ENCODE results near the gene CCBE1. TPM values are rescaled to one million over a fixed set of nuclear protein-coding genes. Genes with fewer than 3 reads are reported as not detected.

CCBE1 gene
- total and polyA plus RNA-seq, 2 of the 4 experiments (the other 2 are of a cell fraction): 64.8 to 148 TPM

- no peak overlapping the region for H4K91ac ChIP-seq (ENCODE audit: insufficient read depth, low read depth, low read length)
- H3K4ac ChIP-seq (ENCODE audit: low read depth, low read length): no peak overlapping the region
- H3K27me3 ChIP-seq (ENCODE audit: control insufficient read depth, insufficient read depth, low read length): no peaks in the 10 kb centered on the region
- no CpG with 5 or more reads among the region's 4 CpGs for WGBS, 2 experiments (ENCODE audit: extremely low coverage in 2 of 2, insufficient read length in 1 of 2)
- H3K9me3 ChIP-seq (ENCODE audit: control insufficient read depth, insufficient read depth, low read length): no peaks in the 10 kb centered on the region
- H4K8ac ChIP-seq (ENCODE audit: low read depth in 2 of 2, low read length in 2 of 2): peak overlapping the region in 1 of 2 experiments; percentile 58; a peak in 1 of 4 replicates
- H2BK20ac ChIP-seq (ENCODE audit: low read depth, low read length): no peak overlapping the region
- no peaks in the 10 kb centered on the region for H3K36me3 ChIP-seq (ENCODE audit: control insufficient read depth, insufficient read depth, low read length)
- H2BK5ac ChIP-seq (ENCODE audit: low read depth, low read length, poor library complexity, severe bottlenecking): peak overlapping the region; percentile 18
- no TSS peak for BruUV-seq (replicated peaks)
- H2AFZ ChIP-seq (replicated peaks; ENCODE audit: low read length, poor library complexity): no peak overlapping the region
- no peak overlapping the region for H2AK9ac ChIP-seq (replicated peaks; ENCODE audit: low read depth, low read length, poor library complexity)
- no peak overlapping the region for H4K5ac ChIP-seq (ENCODE audit: low read depth, low read length)
- intact Hi-C loops (cut with micrococcal nuclease): no loop called here
- peaks cover 34% of the 10 kb centered on the region for H4K20me1 ChIP-seq (ENCODE audit: insufficient read depth, low read length)
- no peak overlapping the region for H3K9ac ChIP-seq (ENCODE audit: low read depth, low read length)
- POLR2A ChIA-PET (ENCODE audit: unreplicated experiment): no interaction called here
- peak; percentile 4; the same call in 1 of the 2 replicates for ATAC-seq (ENCODE audit: low read depth)
- peaks cover 25% of the 10 kb centered on the region for H3K4me1 ChIP-seq (ENCODE audit: control insufficient read depth, insufficient read depth, low read length)
- peaks cover 51 to 80% of the 10 kb centered on the region in 2 experiments for H3K79me1 ChIP-seq (ENCODE audit: low read depth in 1 of 2, low read length in 2 of 2)
- 0 out of 3 replicates have a peak overlapping the region, but pooled peaks have one; percentile 4 for H2BK15ac ChIP-seq (ENCODE audit: low read depth, low read length)
- in situ Hi-C loops (cut with MboI; ENCODE audit: low sequenced_read_pairs): no loop called here
- no peak overlapping the region for H3K18ac ChIP-seq (ENCODE audit: low read depth, low read length)
- H3K4me3 ChIP-seq (ENCODE audit: insufficient read depth, low read depth, low read length): no peak overlapping the region
- peaks cover 15% of the 10 kb centered on the region for H3K9me1 ChIP-seq (ENCODE audit: insufficient read depth, low read length)
- no peak overlapping the region for H3K56ac ChIP-seq (ENCODE audit: extremely low read depth, insufficient read depth, low read length)
- peak overlapping the region; percentile 2; the same call in 1 of the 2 replicates for H3K14ac ChIP-seq (replicated peaks; ENCODE audit: low read depth, low read length)
- peak overlapping the region; percentile 28; the same call in 1 of the 2 replicates for H2BK120ac ChIP-seq (ENCODE audit: low read depth, low read length)
- DNase-seq: no peak
- TF ChIP-seq MAZ (IDR thresholded peaks at IDR 0.05; ENCODE audit: borderline replicate concordance, low read depth, low read length): no peak
- TF ChIP-seq MXI1 (IDR thresholded peaks at IDR 0.05; ENCODE audit: borderline replicate concordance, low read depth, low read length): no peak
- TF ChIP-seq RFX5 (IDR thresholded peaks at IDR 0.05; ENCODE audit: low read depth, low read length): no peak
- TF ChIP-seq, protein P1, sequence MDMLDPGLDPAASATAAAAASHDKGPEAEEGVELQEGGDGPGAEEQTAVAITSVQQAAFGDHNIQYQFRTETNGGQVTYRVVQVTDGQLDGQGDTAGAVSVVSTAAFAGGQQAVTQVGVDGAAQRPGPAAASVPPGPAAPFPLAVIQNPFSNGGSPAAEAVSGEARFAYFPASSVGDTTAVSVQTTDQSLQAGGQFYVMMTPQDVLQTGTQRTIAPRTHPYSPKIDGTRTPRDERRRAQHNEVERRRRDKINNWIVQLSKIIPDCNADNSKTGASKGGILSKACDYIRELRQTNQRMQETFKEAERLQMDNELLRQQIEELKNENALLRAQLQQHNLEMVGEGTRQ (IDR thresholded peaks at IDR 0.05; ENCODE audit: low read depth, low read length): no peak
- TF ChIP-seq RCOR1 (IDR thresholded peaks at IDR 0.05; ENCODE audit: insufficient replicate concordance, low read length): no peak
- TF ChIP-seq SMC3 (IDR thresholded peaks at IDR 0.05; ENCODE audit: low read depth, low read length): no peak
- TF ChIP-seq, protein P2, sequence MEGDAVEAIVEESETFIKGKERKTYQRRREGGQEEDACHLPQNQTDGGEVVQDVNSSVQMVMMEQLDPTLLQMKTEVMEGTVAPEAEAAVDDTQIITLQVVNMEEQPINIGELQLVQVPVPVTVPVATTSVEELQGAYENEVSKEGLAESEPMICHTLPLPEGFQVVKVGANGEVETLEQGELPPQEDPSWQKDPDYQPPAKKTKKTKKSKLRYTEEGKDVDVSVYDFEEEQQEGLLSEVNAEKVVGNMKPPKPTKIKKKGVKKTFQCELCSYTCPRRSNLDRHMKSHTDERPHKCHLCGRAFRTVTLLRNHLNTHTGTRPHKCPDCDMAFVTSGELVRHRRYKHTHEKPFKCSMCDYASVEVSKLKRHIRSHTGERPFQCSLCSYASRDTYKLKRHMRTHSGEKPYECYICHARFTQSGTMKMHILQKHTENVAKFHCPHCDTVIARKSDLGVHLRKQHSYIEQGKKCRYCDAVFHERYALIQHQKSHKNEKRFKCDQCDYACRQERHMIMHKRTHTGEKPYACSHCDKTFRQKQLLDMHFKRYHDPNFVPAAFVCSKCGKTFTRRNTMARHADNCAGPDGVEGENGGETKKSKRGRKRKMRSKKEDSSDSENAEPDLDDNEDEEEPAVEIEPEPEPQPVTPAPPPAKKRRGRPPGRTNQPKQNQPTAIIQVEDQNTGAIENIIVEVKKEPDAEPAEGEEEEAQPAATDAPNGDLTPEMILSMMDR (conservative IDR thresholded peaks at IDR 0.05; ENCODE audit: low read depth, low read length): no peak
- TF ChIP-seq BHLHE40 (IDR thresholded peaks at IDR 0.05; ENCODE audit: low read depth, low read length): no peak
- TF ChIP-seq RAD21 (IDR thresholded peaks at IDR 0.05; ENCODE audit: low read length): no peak
- no peak for TF ChIP-seq NFE2L2 (IDR thresholded peaks at IDR 0.05; ENCODE audit: low read depth, low read length)
- TF ChIP-seq CHD1 (IDR thresholded peaks at IDR 0.05; ENCODE audit: low read depth, low read length): no peak
- no peak overlapping the region for H3K27ac ChIP-seq (ENCODE audit: insufficient read depth, low read length)
- dilution Hi-C loops (cut with HindIII; ENCODE audit: low sequenced_read_pairs, unreplicated experiment): no loop called here
- CTCF ChIA-PET: interaction anchor here (0.6 to 1.0 kb wide), 2 partner anchors 12 to 120 kb away, joined by 3 read pairs; no protein-coding TSS in a partner anchor
- H3K4me2 ChIP-seq (ENCODE audit: low read depth, low read length): peak overlapping the region; percentile 94
- H3K23ac ChIP-seq (ENCODE audit: low read depth, low read length): peak overlapping the region; percentile 94; the same call in 1 of the 2 replicates
- no peak overlapping the region for H2AK5ac ChIP-seq (ENCODE audit: low read depth, low read length)
Measured at GRCh38 chr18:59660366-59660765, 36.9 kb downstream of the CCBE1 start.

Data from IMR-90 (cell line).